T-helper 2 cell (primary cell): Measurements from ENCODE around the gene TBC1D13.
"Not testable (repeated sequence)": the region's sequence is repeated elsewhere in the genome, so short reads cannot be mapped to it uniquely, and the experiment has no call there.

Source experiments
- DNase-seq, 5 experiments: peaks; one replicate each; pipeline versions ENCODE4 v3.0.0 to v3.0.0-alpha.2; 2012 to 2022

TBC1D13 gene

GRCh38 chr9:128787659-128788058 lies 606 bp downstream of the TBC1D13 start:
- DNase-seq: no peak

- no peak for DNase-seq
These were observed 1.4 kb downstream of the TBC1D13 start for GRCh38 chr9:128788445-128788844.

- DNase-seq: no peak
These were observed 3.5 kb downstream of the TBC1D13 start for GRCh38 chr9:128790536-128790935.

GRCh38 chr9:128792134-128792533 lies 5.1 kb downstream of the TBC1D13 start:
- no peak for DNase-seq

GRCh38 chr9:128792978-128793686 lies 6.1 kb downstream of the TBC1D13 start:
- no peak for DNase-seq

- DNase-seq: not testable (repeated sequence)
These were observed 7.9 kb downstream of the TBC1D13 start for GRCh38 chr9:128794961-128795360.

GRCh38 chr9:128798896-128799295 lies 11.8 kb downstream of the TBC1D13 start:
- DNase-seq: peak in 1 of 5 experiments; percentile 37

- no peak for DNase-seq
These were observed 13.0 kb downstream of the TBC1D13 start for GRCh38 chr9:128800061-128800460.

GRCh38 chr9:128802482-128802881 lies 15.4 kb downstream of the TBC1D13 start:
- no peak for DNase-seq

GRCh38 chr9:128805661-128806060 lies 18.6 kb downstream of the TBC1D13 start:
- no peak for DNase-seq

GRCh38 chr9:128807827-128808226 lies 20.8 kb downstream of the TBC1D13 start:
- DNase-seq: no peak

GRCh38 chr9:128808543-128808942 lies 21.5 kb downstream of the TBC1D13 start:
- no peak for DNase-seq

GRCh38 chr9:128809036-128809599 lies 22.1 kb downstream of the TBC1D13 start:
- no peak for DNase-seq

GRCh38 chr9:128809831-128810230 lies 22.8 kb downstream of the TBC1D13 start:
- DNase-seq: no peak

- DNase-seq: no peak
These were observed 23.8 kb downstream of the TBC1D13 start for GRCh38 chr9:128810873-128811272.

- DNase-seq: peak; percentile 93 to 97 (median 95)
These were observed 31.2 kb downstream of the TBC1D13 start, which contains the start of gene ENDOG for GRCh38 chr9:128818099-128818838. TSS of gene ENDOG (plus strand) at chr9:128818500. CDS start at chr9:128818685, 185 bp downstream.

- DNase-seq: peak in 3 of 5 experiments; percentile 23 to 66 (median 36)
These were observed 32.0 kb downstream of the TBC1D13 start for GRCh38 chr9:128818839-128819715.

- DNase-seq: no peak
These were observed 32.9 kb downstream of the TBC1D13 start for GRCh38 chr9:128819716-128820664.

- DNase-seq: no peak
These were observed 33.9 kb downstream of the TBC1D13 start for GRCh38 chr9:128820665-128821583.
